ENCODE results near the gene RAD51D. TPM values are rescaled to one million over a fixed set of nuclear protein-coding genes. Genes with fewer than 3 reads are reported as not detected.

Gene RAD51D
- total and polyA plus RNA-seq, 2 donors (not counting 3 experiments of a cell fraction or from before 2014, with no cell fraction given): 15.5 to 27.9 TPM

GRCh38 chr17:35132816-35133550 is 13.3 kb upstream of the RAD51D start:
- no peak for TF ChIP-seq FOS (IDR thresholded peaks at IDR 0.05; ENCODE audit: borderline replicate concordance, insufficient read depth, low read length)
- CTCF ChIA-PET: no interaction called here
- no peaks in the 10 kb centered on the region for H3K27me3 ChIP-seq (ENCODE audit: control insufficient read depth in 2 of 2, insufficient read depth in 2 of 2, low read length in 2 of 2)

GRCh38 chr17:35132099-35132498 is 12.4 kb upstream of the RAD51D start:
- Histone ChIP-seq H3K4me3 (replicated peaks in 1 of 3; ENCODE audit: insufficient read depth in 1 of 3, low read depth in 1 of 3, low read length in 3 of 3) (no peak overlapping the region), H3K9me3 (replicated peaks; ENCODE audit: control insufficient read depth, insufficient read depth, low read length) (no peaks in the 10 kb centered on the region), H3K79me2 (ENCODE audit: control insufficient read depth, insufficient read depth, low read length) (no peaks in the 10 kb centered on the region), H3K27me3 (ENCODE audit: control insufficient read depth in 2 of 2, insufficient read depth in 2 of 2, low read length in 2 of 2) (no peaks in the 10 kb centered on the region), H4K20me1 (replicated peaks; ENCODE audit: control insufficient read depth, extremely low read depth, insufficient read depth, low read length) (no peaks in the 10 kb centered on the region), H3K4me1 (ENCODE audit: control insufficient read depth, extremely low read depth, insufficient read depth, low read length) (no peaks in the 10 kb centered on the region), H3K36me3 (ENCODE audit: control insufficient read depth in 2 of 2, extremely low read depth in 1 of 2, insufficient read depth in 2 of 2, low read length in 2 of 2) (peaks cover 13 to 41% of the 10 kb centered on the region in 2 experiments), H2AFZ (ENCODE audit: low read depth, low read length) (no peak overlapping the region), H3K9ac (replicated peaks; ENCODE audit: extremely low read depth, insufficient read depth, low read length) (no peak overlapping the region), H3K27ac (ENCODE audit: insufficient read depth, low read depth, low read length) (no peak overlapping the region), H3K9me1 (replicated peaks; ENCODE audit: control insufficient read depth, extremely low read depth, insufficient read depth, low read length) (no peaks in the 10 kb centered on the region), H3K4me2 (ENCODE audit: insufficient read depth, low read length) (no peak overlapping the region)
- CTCF ChIA-PET: no interaction called here
- intact Hi-C loops (cut with micrococcal nuclease): no loop called here
- TF ChIP-seq FOS (IDR thresholded peaks at IDR 0.05; ENCODE audit: borderline replicate concordance, insufficient read depth, low read length) (no peak), CTCF (IDR thresholded peaks at IDR 0.05; ENCODE audit: extremely low read depth in 1 of 2, insufficient read depth in 1 of 2, low read depth in 1 of 2, low read length in 2 of 2) (no peak), MAX (IDR thresholded peaks at IDR 0.05; ENCODE audit: insufficient read depth, insufficient read length) (no peak), JUN (IDR thresholded peaks at IDR 0.05; ENCODE audit: borderline replicate concordance, insufficient read depth, insufficient read length, low read depth) (no peak), GATA2 (IDR thresholded peaks at IDR 0.05; ENCODE audit: insufficient read depth, insufficient read length, low read depth, low read length) (no peak), POLR2A (IDR thresholded peaks at IDR 0.05; ENCODE audit: low read depth, low read length) (no peak), EZH2 (IDR thresholded peaks at IDR 0.05; ENCODE audit: borderline replicate concordance, low read depth, low read length, severe bottlenecking) (no peak), POLR2AphosphoS5 (IDR thresholded peaks at IDR 0.05; ENCODE audit: insufficient read depth, low read depth, low read length) (no peak), MYC (IDR thresholded peaks at IDR 0.05; ENCODE audit: low read depth, low read length) (no peak)
- no TSS peak for BruUV-seq (replicated peaks)
- dilution Hi-C loops (cut with MboI; ENCODE audit: extremely low pct_ligation_motif_present, low sequenced_read_pairs): no loop called here
- FAIRE-seq (no peak), DNase-seq (ENCODE audit: low read depth, low spot score) (no peak)
- POLR2A ChIA-PET: no interaction called here

More at GRCh38 chr17:35132816-35133550, 13.3 kb upstream of the RAD51D start:
- no peaks in the 10 kb centered on the region for H4K20me1 ChIP-seq (replicated peaks; ENCODE audit: control insufficient read depth, extremely low read depth, insufficient read depth, low read length)
- no peak for FAIRE-seq
- no peaks in the 10 kb centered on the region for H3K4me1 ChIP-seq (ENCODE audit: control insufficient read depth, extremely low read depth, insufficient read depth, low read length)
- H2AFZ ChIP-seq (ENCODE audit: low read depth, low read length): no peak overlapping the region
- intact Hi-C loops (cut with micrococcal nuclease) (no loop called here), dilution Hi-C loops (cut with MboI; ENCODE audit: extremely low pct_ligation_motif_present, low sequenced_read_pairs) (no loop called here)
- no peak overlapping the region for H3K4me2 ChIP-seq (ENCODE audit: insufficient read depth, low read length)
- no peak overlapping the region for H3K4me3 ChIP-seq (replicated peaks in 1 of 3; ENCODE audit: insufficient read depth in 1 of 3, low read depth in 1 of 3, low read length in 3 of 3)
- H3K27ac ChIP-seq (ENCODE audit: insufficient read depth, low read depth, low read length): no peak overlapping the region
- H3K9ac ChIP-seq (replicated peaks; ENCODE audit: extremely low read depth, insufficient read depth, low read length): no peak overlapping the region
- no TSS peak for BruUV-seq (replicated peaks)
- no peaks in the 10 kb centered on the region for H3K9me1 ChIP-seq (replicated peaks; ENCODE audit: control insufficient read depth, extremely low read depth, insufficient read depth, low read length)
- H3K79me2 ChIP-seq (ENCODE audit: control insufficient read depth, insufficient read depth, low read length): no peaks in the 10 kb centered on the region
- no peaks in the 10 kb centered on the region for H3K9me3 ChIP-seq (replicated peaks; ENCODE audit: control insufficient read depth, insufficient read depth, low read length)
- POLR2A ChIA-PET: no interaction called here
- H3K36me3 ChIP-seq (ENCODE audit: control insufficient read depth in 2 of 2, extremely low read depth in 1 of 2, insufficient read depth in 2 of 2, low read length in 2 of 2): peaks cover 16 to 49% of the 10 kb centered on the region in 2 experiments
- no peak for DNase-seq (ENCODE audit: low read depth, low spot score)

Measured in endothelial cell of umbilical vein (primary cell).